ENCODE data around the gene ASB4. TPM values are rescaled to one million over a fixed set of nuclear protein-coding genes. Genes with fewer than 3 reads are reported as not detected.

ASB4 gene
- total and polyA plus RNA-seq, 4 donors, result 0.09 to 1.1 (median 0.38) TPM

DNA sequence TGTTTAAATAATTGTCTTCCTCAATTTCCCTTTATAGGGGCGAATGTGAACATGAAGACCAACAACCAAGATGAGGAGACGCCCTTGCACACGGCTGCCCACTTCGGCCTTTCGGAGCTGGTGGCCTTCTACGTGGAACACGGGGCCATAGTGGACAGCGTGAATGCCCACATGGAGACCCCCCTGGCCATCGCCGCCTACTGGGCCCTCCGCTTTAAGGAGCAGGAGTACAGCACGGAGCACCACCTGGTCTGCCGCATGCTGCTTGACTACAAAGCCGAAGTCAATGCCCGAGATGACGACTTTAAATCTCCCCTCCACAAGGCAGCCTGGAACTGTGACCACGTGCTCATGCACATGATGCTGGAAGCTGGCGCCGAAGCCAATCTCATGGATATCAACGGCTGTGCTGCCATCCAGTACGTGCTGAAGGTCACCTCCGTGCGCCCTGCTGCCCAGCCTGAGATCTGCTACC lies 42.1 kb downstream of the ASB4 start:
- no peaks in the 10 kb centered on the region for H3K27me3 ChIP-seq (ENCODE audit: control insufficient read depth in 4 of 4, insufficient read depth in 4 of 4, low read length in 3 of 4)
- no peaks in the 10 kb centered on the region for H3K36me3 ChIP-seq (ENCODE audit: control insufficient read depth in 4 of 4, insufficient read depth in 3 of 4, low read depth in 1 of 4, low read length in 3 of 4)
- no peaks in the 10 kb centered on the region for H3K9me3 ChIP-seq (ENCODE audit: control insufficient read depth in 4 of 4, low read length in 3 of 4)
- WGBS, result 83% methylated on average over 23 of the region's 23 CpGs
- no peak for TF ChIP-seq GABPA (IDR thresholded peaks at IDR 0.05 in 1 of 2, conservative IDR thresholded peaks at IDR 0.05 in 1 of 2)
- no peak for TF ChIP-seq EGR1 (IDR thresholded peaks at IDR 0.05; ENCODE audit: low read depth in 2 of 2)
- peak in 1 of 2 donors; percentile 8 for TF ChIP-seq RAD21 (IDR thresholded peaks at IDR 0.05)
- no peak for TF ChIP-seq SP1 (IDR thresholded peaks at IDR 0.05)
- H3K4me1 ChIP-seq (ENCODE audit: control insufficient read depth in 4 of 4, insufficient read depth in 4 of 4, low read length in 3 of 4), result peaks cover 0 to 9% (median 0%) of the 10 kb centered on the region in 4 donors
- no peak overlapping the region for H3K4me3 ChIP-seq (ENCODE audit: low read depth in 1 of 3, low read length in 3 of 3)
- no peak for DNase-seq (ENCODE audit: low spot score)
- no peak overlapping the region for H3K9ac ChIP-seq (ENCODE audit: low read depth in 1 of 2, low read length in 2 of 2)
- H3K27ac ChIP-seq (ENCODE audit: low read depth in 1 of 2, low read length in 2 of 2), result no peak overlapping the region

DNA sequence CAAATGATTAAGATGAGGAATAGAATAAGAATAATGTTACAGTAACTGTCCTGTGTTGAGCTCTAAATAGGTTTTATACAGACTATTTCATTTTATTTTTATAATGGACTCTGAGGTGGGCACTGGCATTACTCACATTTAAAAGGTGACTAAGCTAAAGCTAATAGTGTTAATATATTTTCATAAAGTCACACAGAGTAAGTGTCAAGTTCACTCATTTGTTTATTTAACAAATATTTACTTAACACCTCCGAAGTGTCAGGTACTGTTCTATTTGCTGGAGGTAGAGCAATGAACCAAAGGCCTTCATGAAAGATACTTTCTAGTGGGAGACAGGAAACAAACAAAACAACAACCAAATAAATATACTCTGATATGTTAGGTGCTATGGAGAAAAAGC lies 44.0 kb downstream of the ASB4 start:
- 28% methylated on average over 1 of the region's 1 CpG for WGBS
- no peaks in the 10 kb centered on the region for H3K36me3 ChIP-seq (ENCODE audit: control insufficient read depth in 4 of 4, insufficient read depth in 3 of 4, low read depth in 1 of 4, low read length in 3 of 4)
- H3K9ac ChIP-seq (ENCODE audit: low read depth in 1 of 2, low read length in 2 of 2), result no peak overlapping the region
- no peaks in the 10 kb centered on the region for H3K27me3 ChIP-seq (ENCODE audit: control insufficient read depth in 4 of 4, insufficient read depth in 4 of 4, low read length in 3 of 4)
- H3K9me3 ChIP-seq (ENCODE audit: control insufficient read depth in 4 of 4, low read length in 3 of 4), result no peaks in the 10 kb centered on the region
- no peak overlapping the region for H3K27ac ChIP-seq (ENCODE audit: low read depth in 1 of 2, low read length in 2 of 2)
- TF ChIP-seq EGR1 (IDR thresholded peaks at IDR 0.05; ENCODE audit: low read depth in 2 of 2), result no peak
- no peak for TF ChIP-seq JUND (IDR thresholded peaks at IDR 0.05)
- no peak for TF ChIP-seq YY1 (IDR thresholded peaks at IDR 0.05)
- no peak for TF ChIP-seq RXRA (IDR thresholded peaks at IDR 0.05)
- no peak for TF ChIP-seq ATF3 (IDR thresholded peaks at IDR 0.05)
- TF ChIP-seq HNF4A (conservative IDR thresholded peaks at IDR 0.05), result no peak
- no peak for TF ChIP-seq RAD21 (IDR thresholded peaks at IDR 0.05)
- TF ChIP-seq NR2F2 (IDR thresholded peaks at IDR 0.05), result no peak
- TF ChIP-seq TAF1 (conservative IDR thresholded peaks at IDR 0.05), result no peak
- TF ChIP-seq HNF4G (IDR thresholded peaks at IDR 0.05), result no peak
- no peak for TF ChIP-seq ZBTB33 (IDR thresholded peaks at IDR 0.05)
- TF ChIP-seq, protein P1, sequence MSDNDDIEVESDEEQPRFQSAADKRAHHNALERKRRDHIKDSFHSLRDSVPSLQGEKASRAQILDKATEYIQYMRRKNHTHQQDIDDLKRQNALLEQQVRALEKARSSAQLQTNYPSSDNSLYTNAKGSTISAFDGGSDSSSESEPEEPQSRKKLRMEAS (IDR thresholded peaks at IDR 0.05), result no peak
- TF ChIP-seq FOXA1 (IDR thresholded peaks at IDR 0.05), result no peak
- TF ChIP-seq, protein P2, sequence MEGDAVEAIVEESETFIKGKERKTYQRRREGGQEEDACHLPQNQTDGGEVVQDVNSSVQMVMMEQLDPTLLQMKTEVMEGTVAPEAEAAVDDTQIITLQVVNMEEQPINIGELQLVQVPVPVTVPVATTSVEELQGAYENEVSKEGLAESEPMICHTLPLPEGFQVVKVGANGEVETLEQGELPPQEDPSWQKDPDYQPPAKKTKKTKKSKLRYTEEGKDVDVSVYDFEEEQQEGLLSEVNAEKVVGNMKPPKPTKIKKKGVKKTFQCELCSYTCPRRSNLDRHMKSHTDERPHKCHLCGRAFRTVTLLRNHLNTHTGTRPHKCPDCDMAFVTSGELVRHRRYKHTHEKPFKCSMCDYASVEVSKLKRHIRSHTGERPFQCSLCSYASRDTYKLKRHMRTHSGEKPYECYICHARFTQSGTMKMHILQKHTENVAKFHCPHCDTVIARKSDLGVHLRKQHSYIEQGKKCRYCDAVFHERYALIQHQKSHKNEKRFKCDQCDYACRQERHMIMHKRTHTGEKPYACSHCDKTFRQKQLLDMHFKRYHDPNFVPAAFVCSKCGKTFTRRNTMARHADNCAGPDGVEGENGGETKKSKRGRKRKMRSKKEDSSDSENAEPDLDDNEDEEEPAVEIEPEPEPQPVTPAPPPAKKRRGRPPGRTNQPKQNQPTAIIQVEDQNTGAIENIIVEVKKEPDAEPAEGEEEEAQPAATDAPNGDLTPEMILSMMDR (IDR thresholded peaks at IDR 0.05; ENCODE audit: low read depth, low read length, missing input control), result no peak
- TF ChIP-seq FOXA2 (IDR thresholded peaks at IDR 0.05), result no peak
- TF ChIP-seq SP1 (IDR thresholded peaks at IDR 0.05), result no peak
- no peak overlapping the region for H3K4me3 ChIP-seq (ENCODE audit: low read depth in 1 of 3, low read length in 3 of 3)
- peaks cover 0 to 11% (median 2%) of the 10 kb centered on the region in 4 donors for H3K4me1 ChIP-seq (ENCODE audit: control insufficient read depth in 4 of 4, insufficient read depth in 4 of 4, low read length in 3 of 4)
- DNase-seq (ENCODE audit: low spot score), result no peak
